WI38 (cell line): ENCODE results near the gene PPP2R2C.

Experiments
- H3K4me3 ChIP-seq: 2 replicates; pipeline ENCODE4 v1.5.1; 2011; ENCODE audit warnings: low read depth, mild to moderate bottlenecking, control low read depth, low read length
- CTCF ChIP-seq: IDR thresholded peaks from 2 replicates; pipeline ENCODE4 v1.5.1; 2012; ENCODE audit warnings: low read depth, mild to moderate bottlenecking, control low read depth, low read length

PPP2R2C gene

GRCh38 chr4:6472387-6473263 lies at the start of gene PPP2R2C:
Gene PPP2R2C (minus strand): TSS chr4:6472614. CDS start chr4:6472229, 385 bp downstream.
- TF ChIP-seq CTCF = no peak
- no peak within 1 kb of the TSS for H3K4me3 ChIP-seq

GRCh38 chr4:6520978-6521377 lies 48.6 kb upstream of the PPP2R2C start:
- no peak overlapping the region for H3K4me3 ChIP-seq
- no peak for TF ChIP-seq CTCF

GRCh38 chr4:6520051-6520636 lies 47.7 kb upstream of the PPP2R2C start:
- H3K4me3 ChIP-seq = no peak overlapping the region
- TF ChIP-seq CTCF = no peak

GRCh38 chr4:6517171-6517570 lies 44.8 kb upstream of the PPP2R2C start:
- TF ChIP-seq CTCF = no peak
- H3K4me3 ChIP-seq = no peak overlapping the region

- TF ChIP-seq CTCF = no peak
- H3K4me3 ChIP-seq = no peak overlapping the region
Measured at GRCh38 chr4:6516762-6517161, 44.3 kb upstream of the PPP2R2C start.

GRCh38 chr4:6516281-6516680 lies 43.9 kb upstream of the PPP2R2C start:
- TF ChIP-seq CTCF = no peak
- H3K4me3 ChIP-seq = no peak overlapping the region

GRCh38 chr4:6513678-6514077 lies 41.3 kb upstream of the PPP2R2C start:
- H3K4me3 ChIP-seq = no peak overlapping the region
- no peak for TF ChIP-seq CTCF
